Sigmoid colon (tissue), 4 donors: Measurements from ENCODE around the gene TIGIT.

Experiments
- CTCF ChIP-seq, 4 experiments: fragments of 450-650 bp in 3 of 4; fragments of 200-600 bp in 1 of 4; IDR thresholded peaks; one replicate each; pipeline ENCODE4 v1.5.1; 2016 to 2019; ENCODE audit warnings: antibody characterized with exemption in 4 of 4, mild to moderate bottlenecking in 3 of 4, moderate library complexity in 2 of 4
- EP300 ChIP-seq, 4 donors: sonication (generic); formaldehyde crosslinking; IDR thresholded peaks; one replicate each; pipeline ENCODE4 v1.6.1; 2017; ENCODE audit warnings: antibody characterized with exemption in 4 of 4
- POLR2A ChIP-seq, 2 donors: fragments of 450-650 bp; IDR thresholded peaks; one replicate each; pipeline ENCODE4 v1.6.1; 2016; ENCODE audit warnings: antibody characterized with exemption in 2 of 2, mild to moderate bottlenecking in 2 of 2, moderate library complexity in 2 of 2
- POLR2AphosphoS5 ChIP-seq, 4 donors: sonication (generic); formaldehyde crosslinking; IDR thresholded peaks; one replicate each; pipeline ENCODE4 v1.6.1; 2017; ENCODE audit warnings: antibody characterized with exemption in 4 of 4

GRCh38 chr3:114293838-114294535 lies at the start of gene TIGIT:
- TF ChIP-seq CTCF (IDR thresholded peaks at IDR 0.05) (no peak), EP300 (IDR thresholded peaks at IDR 0.05) (no peak), POLR2A (IDR thresholded peaks at IDR 0.05) (no peak), POLR2AphosphoS5 (IDR thresholded peaks at IDR 0.05) (no peak)
